Naive thymus-derived CD4-positive, alpha-beta T cell (primary cell): ENCODE results near the gene CCDC8. TPM values are rescaled to one million over a fixed set of nuclear protein-coding genes. Genes with fewer than 3 reads are reported as not detected.

Source experiments
- ATAC-seq: fragments of 150-1000 bp; cut with Tn5 transposase; 2 replicates; pipeline ENCODE4 v1.10.0; 2021; ENCODE audit warnings: mild to moderate bottlenecking, moderate library complexity
- CTCF ChIA-PET: fragments of 350-600 bp; sonication (Branson Sonifier 250); formaldehyde crosslinking; loops from one replicate; lab custom pipeline; 2021; ENCODE audit warnings: antibody characterized with exemption; lab: Charles Lee
- POLR2A ChIA-PET: fragments of 350-600 bp; sonication (Branson Sonifier 250); formaldehyde crosslinking; loops from one replicate; lab custom pipeline; 2021; ENCODE audit warnings: antibody characterized with exemption, inconsistent platforms; lab: Charles Lee
- DNase-seq, 9 donors: peaks; one replicate each; pipeline versions ENCODE4 v3.0.0 to v3.0.0-alpha.2; 2020 to 2022; ENCODE audit warnings: mixed read lengths in 1 of 9
- H3K27ac ChIP-seq: one replicate; pipeline ENCODE4 v1.7.0; 2013; ENCODE audit warnings: mild to moderate bottlenecking, low read depth, low read length, moderate library complexity
- H3K27me3 ChIP-seq, 2 donors: one replicate each; pipeline ENCODE4 v1.7.0; 2013; ENCODE audit warnings: low read length in 2 of 2, mild to moderate bottlenecking in 2 of 2, moderate library complexity in 2 of 2; ENCODE audit not compliant: control insufficient read depth in 2 of 2, insufficient read depth in 2 of 2
- H3K36me3 ChIP-seq, 3 experiments: 1 replicate in 2 of 3; 2 replicates in 1 of 3; pipeline ENCODE4 v1.7.0; 2013; ENCODE audit warnings: low read length in 3 of 3, mild to moderate bottlenecking in 3 of 3, moderate library complexity in 1 of 3; ENCODE audit not compliant: insufficient read depth in 3 of 3, control insufficient read depth in 2 of 3
- H3K4me1 ChIP-seq, 2 donors: one replicate each; pipeline ENCODE4 v1.7.0; 2013; ENCODE audit warnings: low read length in 2 of 2, mild to moderate bottlenecking in 2 of 2, moderate library complexity in 1 of 2; ENCODE audit not compliant: control insufficient read depth in 2 of 2, insufficient read depth in 2 of 2
- H3K4me3 ChIP-seq: 2 replicates; pipeline ENCODE4 v1.7.0; 2013; ENCODE audit warnings: mild to moderate bottlenecking, low read length
- H3K9me3 ChIP-seq, 3 experiments: 1 replicate in 2 of 3; 2 replicates in 1 of 3; pipeline ENCODE4 v1.7.0; 2013; ENCODE audit warnings: low read length in 3 of 3; ENCODE audit not compliant: control insufficient read depth in 2 of 3
- H3K27ac Mint-ChIP-seq, 9 donors: one replicate each; pipeline ENCODE4 v1.8.0; 2020 to 2022; ENCODE audit warnings: mixed read lengths in 9 of 9, mild to moderate bottlenecking in 8 of 9, moderate library complexity in 5 of 9, inconsistent platforms in 2 of 9
- H3K27me3 Mint-ChIP-seq, 5 donors: one replicate each; pipeline ENCODE4 v1.8.0; 2021 to 2022; ENCODE audit warnings: mixed read lengths in 5 of 5, mild to moderate bottlenecking in 1 of 5
- H3K36me3 Mint-ChIP-seq, 5 donors: one replicate each; pipeline ENCODE4 v1.8.0; 2020 to 2022; ENCODE audit warnings: mixed read lengths in 5 of 5, mild to moderate bottlenecking in 3 of 5, inconsistent platforms in 1 of 5
- H3K4me1 Mint-ChIP-seq, 7 donors: one replicate each; pipeline ENCODE4 v1.8.0; 2020 to 2022; ENCODE audit warnings: mixed read lengths in 7 of 7, mild to moderate bottlenecking in 3 of 7, inconsistent platforms in 1 of 7
- H3K4me3 Mint-ChIP-seq, 10 donors: one replicate each; pipeline ENCODE4 v1.8.0; 2020 to 2022; ENCODE audit warnings: mild to moderate bottlenecking in 10 of 10, mixed read lengths in 10 of 10, moderate library complexity in 6 of 10, inconsistent platforms in 2 of 10
- H3K9me3 Mint-ChIP-seq, 11 donors: one replicate each; pipeline ENCODE4 v1.8.0; 2020 to 2022; ENCODE audit warnings: mixed read lengths in 11 of 11, mild to moderate bottlenecking in 4 of 11, inconsistent platforms in 1 of 11, moderate library complexity in 1 of 11
- intact Hi-C, 2 donors: fragments of 100-400 bp; cut with micrococcal nuclease; formaldehyde crosslinking; loops; one replicate each; pipeline ENCODE4 v1.15.1; 2023
- polyA plus RNA-seq, 2 donors: library from polyadenylated mRNA; unstranded; fragments of 300-500 nt; fragmentation: Illumina TruSeq; gene quantifications; one replicate each; pipeline ENCODE4 v1.2.3, GENCODE V29; 2021
- total RNA-seq, 6 experiments: library from RNA in 5 of 6; stranded (reverse) in 5 of 6; gene quantifications; 1 replicate in 5 of 6; 2 replicates in 1 of 6; pipeline ENCODE4 v1.2.3 and lab custom pipeline; 2021 to 2026

CCDC8 gene
- total and polyA plus RNA-seq, 7 experiments from 2014 or later, result not detected

- H3K27ac ChIP-seq, result no peak overlapping the region
- intact Hi-C loops, result no loop called here
Observed at GRCh38 chr19:46411925-46412649, 1.3 kb downstream of the CCDC8 start.

GRCh38 chr19:46411088-46411924, 2.1 kb downstream of the CCDC8 start:
- POLR2A ChIA-PET, result no interaction called here
- H3K4me1 Mint-ChIP-seq, result peaks cover 0 to 20% (median 11%) of the 10 kb centered on the region in 7 donors
- H3K27me3 Mint-ChIP-seq, result peaks cover 66 to 86% (median 85%) of the 10 kb centered on the region in 5 donors
- H3K4me3 Mint-ChIP-seq, result no peak overlapping the region
- H3K9me3 ChIP-seq, result no peaks in the 10 kb centered on the region
- CTCF ChIA-PET, result interaction anchor here (0.6 kb wide), 1 partner anchor 7 kb away, joined by 3 read pairs; no protein-coding TSS in a partner anchor
- DNase-seq (no peak), ATAC-seq (no peak)
- H3K27ac Mint-ChIP-seq, result no peak overlapping the region
- peaks cover 0 to 3% of the 10 kb centered on the region in 2 donors for H3K27me3 ChIP-seq
- H3K9me3 Mint-ChIP-seq, result peaks cover 0 to 3% (median 0%) of the 10 kb centered on the region in 11 donors
- intact Hi-C loops, result no loop called here
- H3K36me3 Mint-ChIP-seq, result no peaks in the 10 kb centered on the region
- no peaks in the 10 kb centered on the region for H3K36me3 ChIP-seq
- H3K4me1 ChIP-seq, result no peaks in the 10 kb centered on the region
- no peak overlapping the region for H3K4me3 ChIP-seq
- no peak overlapping the region for H3K27ac ChIP-seq

More at GRCh38 chr19:46411925-46412649, 1.3 kb downstream of the CCDC8 start:
- Histone ChIP-seq H3K4me3 (no peak overlapping the region), H3K36me3 (no peaks in the 10 kb centered on the region), H3K4me1 (no peaks in the 10 kb centered on the region), H3K27me3 (peaks cover 2 to 3% of the 10 kb centered on the region in 2 donors), H3K9me3 (no peaks in the 10 kb centered on the region)
- H3K9me3 Mint-ChIP-seq, result peaks cover 0 to 3% (median 0%) of the 10 kb centered on the region in 11 donors
- H3K4me3 Mint-ChIP-seq, result peak overlapping the region in 1 of 10 donors; percentile 33
- DNase-seq, result no peak
- no peaks in the 10 kb centered on the region for H3K36me3 Mint-ChIP-seq
- POLR2A ChIA-PET, result no interaction called here
- H3K27ac Mint-ChIP-seq, result no peak overlapping the region
- CTCF ChIA-PET, result no interaction called here
- H3K4me1 Mint-ChIP-seq, result peaks cover 0 to 20% (median 14%) of the 10 kb centered on the region in 7 donors
- H3K27me3 Mint-ChIP-seq, result peaks cover 70 to 85% (median 83%) of the 10 kb centered on the region in 5 donors
- no peak for ATAC-seq

- CTCF ChIA-PET, result interaction anchor here (0.6 to 0.7 kb wide), 3 partner anchors 8 to 943 kb away, joined by 3 to 7 read pairs (median 3); partner anchors contain the start of gene FOSB
- no peaks in the 10 kb centered on the region for H3K36me3 ChIP-seq
- Mint-ChIP-seq H3K36me3 (no peaks in the 10 kb centered on the region), H3K9me3 (peaks cover 0 to 3% (median 0%) of the 10 kb centered on the region in 11 donors), H3K27me3 (peaks cover 58 to 86% (median 77%) of the 10 kb centered on the region in 5 donors), H3K4me3 (no peak overlapping the region), H3K27ac (no peak overlapping the region), H3K4me1 (peaks cover 0 to 16% (median 6%) of the 10 kb centered on the region in 7 donors)
- no peaks in the 10 kb centered on the region for H3K9me3 ChIP-seq
- ATAC-seq, result no peak
- H3K4me1 ChIP-seq, result no peaks in the 10 kb centered on the region
- POLR2A ChIA-PET, result no interaction called here
- no peak for DNase-seq
- H3K4me3 ChIP-seq, result no peak overlapping the region
- intact Hi-C loops, result no loop called here
- H3K27ac ChIP-seq, result no peak overlapping the region
- H3K27me3 ChIP-seq, result peaks cover 0 to 9% of the 10 kb centered on the region in 2 donors
Observed at GRCh38 chr19:46410205-46411087, 2.9 kb downstream of the CCDC8 start.

- ChIA-PET CTCF (interaction anchor here (0.6 kb wide), 1 partner anchor 305 kb away, joined by 3 read pairs; no protein-coding TSS in a partner anchor), POLR2A (no interaction called here)
- Histone ChIP-seq H3K27ac (no peak overlapping the region), H3K36me3 (no peaks in the 10 kb centered on the region), H3K27me3 (peaks cover 0 to 14% of the 10 kb centered on the region in 2 donors), H3K4me3 (no peak overlapping the region), H3K9me3 (no peaks in the 10 kb centered on the region), H3K4me1 (peaks cover 0 to 9% of the 10 kb centered on the region in 2 donors)
- peaks cover 55 to 87% (median 67%) of the 10 kb centered on the region in 5 donors for H3K27me3 Mint-ChIP-seq
- DNase-seq (no peak), ATAC-seq (no peak)
- peaks cover 0 to 3% (median 0%) of the 10 kb centered on the region in 11 donors for H3K9me3 Mint-ChIP-seq
- no peak overlapping the region for H3K27ac Mint-ChIP-seq
- H3K36me3 Mint-ChIP-seq, result no peaks in the 10 kb centered on the region
- peaks cover 4 to 22% (median 13%) of the 10 kb centered on the region in 7 donors for H3K4me1 Mint-ChIP-seq
- H3K4me3 Mint-ChIP-seq, result no peak overlapping the region
- intact Hi-C loops, result loop anchor here in 1 of 2 donors (10.0 kb wide), 1 partner anchor 256 kb away; the partner anchor contains the start of gene DACT3
Observed at GRCh38 chr19:46409191-46409590, 4.2 kb downstream of the CCDC8 start.

- DNase-seq (no peak), ATAC-seq (no peak)
- Mint-ChIP-seq H3K27me3 (peaks cover 56 to 87% (median 67%) of the 10 kb centered on the region in 5 donors), H3K4me1 (peaks cover 9 to 27% (median 17%) of the 10 kb centered on the region in 7 donors), H3K36me3 (no peaks in the 10 kb centered on the region), H3K4me3 (peak overlapping the region in 1 of 10 donors; percentile 52), H3K27ac (peak overlapping the region in 1 of 9 donors; percentile 11), H3K9me3 (peaks cover 0 to 5% (median 0%) of the 10 kb centered on the region in 11 donors)
- H3K27me3 ChIP-seq, result peaks cover 0 to 14% of the 10 kb centered on the region in 2 donors
- H3K36me3 ChIP-seq, result no peaks in the 10 kb centered on the region
- H3K27ac ChIP-seq, result no peak overlapping the region
- intact Hi-C loops, result loop anchor here in 1 of 2 donors (10.0 kb wide), 1 partner anchor 256 kb away; the partner anchor contains the start of gene DACT3
- peaks cover 0 to 14% of the 10 kb centered on the region in 2 donors for H3K4me1 ChIP-seq
- no peak overlapping the region for H3K4me3 ChIP-seq
- CTCF ChIA-PET, result no interaction called here
- POLR2A ChIA-PET, result no interaction called here
- H3K9me3 ChIP-seq, result no peaks in the 10 kb centered on the region
Observed at GRCh38 chr19:46408664-46409039, 4.7 kb downstream of the CCDC8 start.
